HG02943 (cell line): Measurements from ENCODE around the gene TYW3.

ENCODE experiments used
- ATAC-seq: cut with Tn5 transposase; IDR thresholded peaks from one replicate; pipeline ENCODE4 v1.9.1; 2021; ENCODE audit warnings: mild to moderate bottlenecking, low read depth, moderate library complexity; ENCODE audit not compliant: unreplicated experiment

The TYW3 gene

DNA sequence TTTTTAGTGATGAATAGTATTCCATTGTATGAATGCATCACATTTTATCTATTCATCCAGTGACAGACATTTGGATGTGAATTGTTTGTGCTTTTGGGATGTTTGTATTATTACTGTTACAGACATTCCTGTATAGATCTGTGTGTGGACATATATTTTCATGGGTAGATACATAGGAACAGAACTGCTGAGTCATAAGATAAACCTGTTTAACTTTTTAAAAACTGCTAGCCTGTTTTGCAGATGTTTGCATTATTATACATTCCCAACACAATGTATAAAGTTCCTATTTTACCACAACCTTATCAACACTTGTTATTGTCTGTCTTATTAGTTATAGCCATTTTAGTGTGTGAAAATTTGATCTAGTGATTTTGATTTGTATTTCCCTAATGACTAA is 46.8 kb downstream of the TYW3 start:
- no peak for ATAC-seq

GRCh38 chr1:74780594-74780993 is 47.6 kb downstream of the TYW3 start:
- ATAC-seq, result no peak

DNA sequence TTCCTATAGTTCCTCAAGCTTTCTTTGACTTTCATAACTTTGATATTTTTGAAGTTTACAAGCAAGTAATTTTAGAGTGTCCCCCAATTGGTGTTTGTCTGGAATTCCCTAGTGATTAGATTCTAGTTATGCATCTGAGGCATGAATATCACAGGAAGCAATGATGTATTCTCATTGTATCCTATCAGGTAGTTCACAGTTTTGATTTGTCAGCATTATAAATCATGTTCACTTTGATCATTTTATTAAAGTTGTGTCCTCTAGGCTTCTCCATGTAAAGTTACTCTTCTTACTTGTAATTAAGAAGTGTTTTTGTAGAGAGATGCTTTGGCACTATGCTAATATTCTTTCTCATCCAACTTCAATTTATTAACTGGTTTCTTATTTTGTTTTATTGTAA is 53.0 kb downstream of the TYW3 start:
- no peak for ATAC-seq

DNA sequence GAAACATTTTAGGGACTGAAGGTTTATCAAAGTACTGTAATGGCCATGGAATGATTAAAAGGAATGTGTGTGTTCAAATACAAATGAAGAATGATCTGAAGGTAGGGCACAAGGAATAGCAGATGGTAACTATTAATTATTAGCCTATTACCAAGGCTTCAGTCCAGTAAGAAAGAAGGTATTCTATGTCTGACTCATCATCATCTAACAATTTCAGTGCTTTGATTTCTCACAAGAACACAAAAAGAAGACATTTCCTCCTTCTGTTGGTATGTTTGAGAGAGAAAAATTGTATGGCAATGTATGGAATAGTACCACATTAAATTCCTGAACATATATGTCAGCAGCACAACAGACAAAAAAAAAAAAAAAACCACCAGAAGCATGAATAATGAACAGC is 57.5 kb downstream of the TYW3 start:
- ATAC-seq, result no peak

DNA sequence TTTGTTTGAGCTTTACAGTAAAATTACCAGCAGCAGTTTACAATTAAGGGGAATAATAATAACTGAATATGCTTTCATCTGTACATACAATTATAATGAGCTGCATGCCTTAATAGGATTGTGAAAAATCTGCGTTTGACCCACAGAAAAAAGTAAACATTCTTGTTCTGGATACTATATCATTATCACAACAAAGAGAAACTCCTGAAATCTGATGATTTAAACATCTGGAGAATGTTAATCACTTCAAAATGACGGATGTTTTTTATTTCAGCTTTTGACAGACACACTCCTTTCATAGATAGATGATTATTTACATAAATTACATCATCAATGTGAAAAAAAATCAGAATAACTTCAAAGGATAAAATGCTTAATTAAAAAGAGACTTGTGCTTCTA is 58.5 kb downstream of the TYW3 start:
- no peak for ATAC-seq

- no peak for ATAC-seq
Measured at GRCh38 chr1:74799119-74799657, 66.2 kb downstream of the TYW3 start.

DNA sequence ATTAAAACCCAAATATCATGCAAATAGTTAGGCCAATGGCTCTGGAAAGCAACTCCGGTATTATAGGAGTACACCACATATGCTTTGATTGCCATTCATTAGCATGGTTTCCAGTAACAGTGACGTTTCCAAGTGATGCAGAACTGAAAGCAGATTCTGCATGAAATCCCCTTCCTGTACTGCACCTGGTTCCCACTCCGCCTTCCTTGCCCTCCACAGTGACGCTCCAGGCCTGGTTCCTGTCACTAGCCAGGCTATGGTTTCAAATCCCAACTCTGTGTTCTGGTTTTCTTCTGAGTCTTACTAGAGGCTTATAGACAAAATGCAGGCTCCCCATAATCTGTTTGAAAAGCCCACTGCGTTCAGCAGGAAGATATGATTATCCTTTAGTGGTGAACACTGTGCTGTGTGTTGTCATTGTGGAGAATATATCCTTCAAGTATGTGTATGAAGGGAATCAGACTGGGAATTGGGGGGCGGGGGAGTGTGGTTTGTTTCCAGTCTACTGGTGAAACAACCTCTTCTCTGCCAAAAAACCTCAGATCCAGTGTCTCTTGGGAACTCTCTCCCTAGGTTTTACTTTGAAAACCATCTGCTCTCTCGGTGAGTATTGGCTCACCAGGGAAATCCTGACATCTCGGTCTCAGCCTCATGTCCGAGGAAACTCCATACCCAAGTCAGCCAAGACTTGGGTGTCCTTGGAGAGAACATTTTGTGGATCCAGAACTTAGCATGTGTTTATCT is 78.7 kb downstream of the TYW3 start:
- no peak for ATAC-seq

DNA sequence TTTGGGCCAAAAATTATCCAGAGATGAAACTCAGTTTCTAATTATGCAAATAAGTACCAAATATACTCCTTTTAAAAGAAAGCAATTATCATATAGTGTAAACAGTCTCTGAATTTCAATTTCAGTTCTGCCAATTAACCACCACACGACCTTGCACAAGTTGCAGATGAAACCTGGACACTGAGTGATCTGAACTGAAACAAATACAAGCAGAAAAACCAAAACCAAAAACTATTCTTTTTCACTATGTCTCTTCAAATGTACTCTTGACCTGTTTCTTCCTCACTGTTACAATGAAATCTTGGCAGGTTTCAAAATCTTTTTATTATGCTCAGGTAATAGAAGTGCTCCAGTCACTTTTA is 79.2 kb downstream of the TYW3 start:
- peak; percentile 97 for ATAC-seq
